ENCODE measurements around the gene SCAPER.
"Not testable (repeated sequence)": the region's sequence is repeated elsewhere in the genome, so short reads cannot be mapped to it uniquely, and the experiment has no call there.

SCAPER gene

DNA sequence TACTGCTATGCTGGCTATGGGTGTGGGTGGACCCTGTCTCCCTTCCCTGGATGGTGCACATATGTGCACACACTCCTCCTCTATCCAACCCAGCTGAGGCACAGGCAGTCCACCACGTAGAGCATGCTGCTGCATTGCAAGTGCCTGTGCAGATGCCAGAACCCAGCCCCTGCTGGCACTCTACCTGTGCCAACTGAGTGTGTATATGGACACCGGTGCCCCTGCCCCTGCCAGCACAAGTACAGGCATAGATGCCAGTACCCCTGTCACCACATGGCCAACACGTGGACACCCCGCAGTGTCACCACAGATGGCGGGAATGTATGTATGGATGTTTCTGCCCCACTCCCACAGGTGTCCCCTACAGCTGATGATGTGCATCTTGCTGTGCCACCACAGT, 352.0 kb downstream of the SCAPER start:
- DNase-seq: no peak

GRCh38 chr15:76546805-76547204, 358.3 kb downstream of the SCAPER start:
- no peak for DNase-seq

DNA sequence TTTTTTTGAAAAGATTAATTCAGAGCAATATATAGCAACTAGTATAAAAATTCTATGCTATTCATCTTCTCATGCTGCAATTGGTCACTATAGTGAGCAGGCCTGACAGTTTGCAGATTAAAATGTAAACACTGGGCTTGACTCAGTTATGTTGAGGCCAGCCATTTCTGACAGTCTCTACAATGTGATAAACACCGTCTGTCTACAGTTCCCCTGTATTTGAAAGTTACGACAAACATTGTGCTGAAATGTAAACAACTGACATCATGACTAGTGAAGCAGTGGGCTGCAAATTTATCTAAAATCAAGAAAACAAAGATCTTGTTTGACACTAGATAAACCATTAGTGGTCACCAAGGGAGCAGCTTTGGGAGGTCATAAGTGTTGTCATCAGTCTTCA, 371.1 kb downstream of the SCAPER start:
- DNase-seq: no peak

GRCh38 chr15:76533060-76533820, 371.9 kb downstream of the SCAPER start:
- no peak for DNase-seq

DNA sequence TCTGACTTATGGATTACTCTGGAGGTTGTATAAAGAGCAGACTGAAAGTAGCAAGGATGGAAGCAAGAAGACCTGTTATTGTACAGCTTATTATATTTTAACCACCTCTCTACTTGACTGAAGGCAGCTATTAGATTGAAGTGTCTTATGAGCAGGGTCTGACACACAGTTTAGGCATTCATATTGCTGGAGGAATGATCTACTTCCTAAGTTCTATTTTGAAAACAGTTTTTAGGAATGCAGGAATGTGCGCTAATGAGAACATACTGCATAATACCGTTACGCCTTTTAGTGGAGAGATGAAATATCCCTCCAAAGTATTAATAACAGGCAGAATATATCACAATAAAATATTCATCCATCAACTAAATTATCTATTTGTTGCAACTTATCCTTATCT, 375.2 kb downstream of the SCAPER start:
- no peak for DNase-seq

DNA sequence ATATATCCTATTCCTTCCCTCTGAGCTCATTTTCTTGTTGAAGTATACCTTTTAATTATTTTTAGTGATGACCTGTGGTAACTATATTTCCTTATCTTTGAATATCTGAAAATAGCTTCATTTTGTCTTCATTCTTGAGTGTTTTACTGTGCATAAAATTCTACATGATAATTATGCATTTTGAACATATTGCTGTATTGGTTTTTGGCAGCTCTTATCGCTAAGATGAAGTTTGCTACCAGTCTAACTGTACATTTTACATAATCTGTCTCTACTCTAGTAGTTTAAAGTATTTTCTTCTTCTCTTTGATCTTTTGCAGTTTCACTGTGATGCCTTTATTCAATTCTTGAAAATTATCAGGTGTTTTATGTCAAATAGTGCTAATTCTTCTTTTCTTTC, 379.0 kb downstream of the SCAPER start:
- DNase-seq: no peak

GRCh38 chr15:76517910-76518309, 387.2 kb downstream of the SCAPER start:
- DNase-seq: no peak

- DNase-seq: peak; percentile 93
These were observed 390.9 kb downstream of the SCAPER start for GRCh38 chr15:76514282-76514681.

GRCh38 chr15:76512971-76513370, 392.2 kb downstream of the SCAPER start:
- DNase-seq: no peak

DNA sequence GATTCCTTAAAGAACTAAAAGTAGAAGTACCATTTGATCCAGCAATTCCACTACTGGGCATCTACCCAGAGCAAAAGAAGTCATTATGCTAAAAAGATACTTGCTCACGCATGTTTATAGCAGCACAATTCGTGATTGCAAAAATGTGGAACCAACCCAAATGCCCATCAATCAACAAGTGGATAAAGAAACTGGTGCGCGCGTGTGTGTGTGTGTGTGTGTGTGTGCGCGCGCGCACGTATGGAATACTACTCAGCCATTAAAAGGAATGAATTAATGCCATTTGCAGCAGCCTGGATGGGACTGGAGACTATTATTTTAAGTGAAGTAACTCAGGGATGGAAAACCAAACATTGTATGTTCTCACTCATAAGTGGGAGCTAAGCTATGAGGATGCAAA, 394.5 kb downstream of the SCAPER start:
- not testable (repeated sequence) for DNase-seq

- DNase-seq: no peak
These were observed 401.3 kb downstream of the SCAPER start for GRCh38 chr15:76503804-76504203.

GRCh38 chr15:76503121-76503520, 402.0 kb downstream of the SCAPER start:
- DNase-seq: no peak

DNA sequence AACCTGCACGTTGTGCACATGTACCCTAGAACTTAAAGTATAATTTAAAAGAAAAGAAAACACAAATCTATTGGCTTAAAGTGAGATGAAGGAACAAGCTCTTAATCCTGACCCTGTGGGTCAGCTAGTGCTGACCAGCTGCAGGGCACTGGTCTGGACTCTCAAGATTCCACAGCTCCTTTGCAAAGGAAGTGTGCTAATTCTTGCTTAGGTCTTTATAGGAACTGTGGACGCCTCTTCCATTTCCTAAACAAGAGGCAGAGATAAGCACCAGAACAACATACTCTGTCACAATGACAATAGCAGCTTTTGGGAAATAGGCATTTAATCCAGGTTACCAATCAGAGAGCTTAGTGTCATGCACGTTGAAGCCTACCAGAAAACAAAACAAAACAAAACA, 402.5 kb downstream of the SCAPER start:
- no peak for DNase-seq

GRCh38 chr15:76502185-76502584, 403.0 kb downstream of the SCAPER start:
- not testable (repeated sequence) for DNase-seq

DNA sequence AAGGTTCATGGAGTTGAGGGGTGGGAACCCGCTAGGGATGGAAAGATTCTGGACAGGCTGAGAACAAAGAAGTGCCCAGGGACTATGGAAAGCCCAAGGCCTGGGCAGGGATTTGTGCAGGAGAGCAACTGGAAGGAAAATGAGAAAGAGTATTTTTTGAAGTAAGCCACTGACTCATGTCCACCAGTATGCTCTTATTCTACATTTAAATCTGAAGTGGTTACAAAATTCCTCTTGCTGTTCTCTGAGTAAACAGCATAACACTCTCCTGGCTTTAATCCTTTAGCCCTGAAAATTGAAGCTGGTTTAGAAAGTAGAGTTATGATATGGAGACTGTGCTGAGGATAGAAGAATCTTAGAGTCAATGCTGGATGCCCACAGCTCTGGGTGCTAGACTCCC, 403.4 kb downstream of the SCAPER start:
- no peak for DNase-seq

- no peak for DNase-seq
These were observed 404.1 kb downstream of the SCAPER start for GRCh38 chr15:76501011-76501410.

GRCh38 chr15:76495487-76495886, 409.7 kb downstream of the SCAPER start:
- no peak for DNase-seq

GRCh38 chr15:76492538-76492937, 412.6 kb downstream of the SCAPER start:
- DNase-seq: no peak

DNA sequence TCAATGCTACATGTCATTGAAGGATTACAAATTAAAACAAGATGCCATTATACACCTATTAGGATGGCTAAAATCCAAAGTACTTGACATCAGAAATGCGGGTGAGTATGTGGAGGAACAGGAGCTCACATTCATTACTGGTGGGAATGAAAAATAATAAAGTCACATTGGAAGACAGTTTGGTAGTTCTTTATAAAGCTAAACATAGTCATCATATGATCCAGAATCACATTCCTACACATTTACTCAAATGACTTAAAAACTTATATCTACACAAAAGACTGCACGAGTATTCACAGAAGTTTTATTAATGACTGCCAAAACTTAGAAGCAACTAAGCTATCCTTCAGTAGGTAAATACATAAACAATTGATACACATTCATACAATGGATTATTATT, 421.4 kb downstream of the SCAPER start:
- no peak for DNase-seq

- DNase-seq: no peak
These were observed 422.1 kb downstream of the SCAPER start for GRCh38 chr15:76483018-76483417.

GRCh38 chr15:76480267-76480666, 424.9 kb downstream of the SCAPER start:
- no peak for DNase-seq

DNA sequence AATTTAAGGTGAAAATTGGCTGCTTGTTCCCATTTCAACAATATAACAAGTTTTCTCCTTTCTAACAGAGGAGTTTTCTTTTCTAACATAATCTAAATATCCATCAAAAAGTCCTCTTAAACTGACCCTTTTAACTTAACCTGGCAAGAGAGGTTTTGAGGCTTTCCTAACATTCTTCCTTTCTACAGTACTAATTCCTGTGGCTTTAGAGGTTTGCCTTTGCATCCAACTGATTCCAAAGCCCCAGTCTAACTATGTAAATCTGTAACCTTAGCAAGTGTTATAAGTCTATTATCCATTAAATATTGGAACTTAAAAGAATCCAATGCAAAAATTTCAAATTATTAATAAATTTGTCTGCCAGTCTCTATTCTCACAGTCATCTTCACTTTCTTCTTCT, 434.4 kb downstream of the SCAPER start:
- no peak for DNase-seq

GRCh38 chr15:76468722-76469121, 436.4 kb downstream of the SCAPER start:
- no peak for DNase-seq

DNA sequence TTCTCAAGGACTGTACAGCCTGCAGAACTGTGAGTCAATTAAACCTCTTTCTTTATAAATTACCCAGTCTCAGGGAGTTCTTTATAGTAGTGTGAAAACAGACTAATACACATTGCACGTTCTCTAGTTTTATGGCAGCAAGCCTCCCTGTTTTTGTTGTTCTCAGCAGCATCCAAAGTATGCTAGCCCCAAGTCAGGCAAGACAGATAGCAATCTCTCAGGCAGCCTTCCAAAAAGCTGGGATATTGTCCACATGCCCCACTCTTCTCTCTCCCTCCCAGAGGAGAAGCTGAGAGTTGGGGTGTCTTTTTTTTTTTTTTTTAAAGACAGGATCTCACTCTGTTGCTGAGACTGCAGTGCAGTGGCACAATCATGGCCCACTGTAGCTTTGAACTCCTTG, 438.0 kb downstream of the SCAPER start:
- no peak for DNase-seq

DNA sequence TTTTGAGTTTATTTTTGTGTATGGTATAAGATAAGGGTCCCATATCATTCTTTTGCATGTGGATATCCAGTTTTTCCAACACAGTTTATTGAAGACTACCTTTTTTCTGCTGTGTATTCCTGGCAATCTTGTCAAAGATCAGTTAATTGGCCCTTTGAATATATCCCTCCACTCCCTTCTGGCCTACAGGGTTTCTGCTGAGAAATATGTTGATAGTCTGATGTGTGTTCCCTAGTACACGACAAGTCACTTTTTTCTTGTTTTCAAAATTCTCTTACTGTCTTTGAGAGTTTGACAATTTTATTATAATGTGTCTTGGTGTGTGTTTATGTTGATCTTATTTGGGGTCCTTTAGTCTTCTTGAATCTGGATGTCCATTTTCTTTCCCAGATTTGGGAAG, 439.4 kb downstream of the SCAPER start:
- DNase-seq: no peak
